ENCODE results near the gene HCFC1. TPM values are rescaled to one million over a fixed set of nuclear protein-coding genes. Genes with fewer than 3 reads are reported as not detected.

Gene HCFC1
- total and polyA plus RNA-seq, 3 experiments from 2014 or later: 12.4 to 156 (median 152) TPM

DNA sequence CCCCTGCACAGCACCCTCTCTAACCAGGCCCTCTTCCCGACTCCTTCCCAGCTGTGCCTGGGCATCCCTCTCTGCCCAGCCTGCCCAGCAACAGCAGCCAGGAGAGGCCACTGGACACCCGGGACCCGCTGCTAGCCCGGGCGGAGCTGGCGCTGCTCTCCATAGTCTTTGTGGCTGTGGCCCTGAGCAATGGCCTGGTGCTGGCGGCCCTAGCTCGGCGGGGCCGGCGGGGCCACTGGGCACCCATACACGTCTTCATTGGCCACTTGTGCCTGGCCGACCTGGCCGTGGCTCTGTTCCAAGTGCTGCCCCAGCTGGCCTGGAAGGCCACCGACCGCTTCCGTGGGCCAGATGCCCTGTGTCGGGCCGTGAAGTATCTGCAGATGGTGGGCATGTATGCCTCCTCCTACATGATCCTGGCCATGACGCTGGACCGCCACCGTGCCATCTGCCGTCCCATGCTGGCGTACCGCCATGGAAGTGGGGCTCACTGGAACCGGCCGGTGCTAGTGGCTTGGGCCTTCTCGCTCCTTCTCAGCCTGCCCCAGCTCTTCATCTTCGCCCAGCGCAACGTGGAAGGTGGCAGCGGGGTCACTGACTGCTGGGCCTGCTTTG lies 66.0 kb downstream of the HCFC1 start:
- ChIA-PET CTCF (interaction anchor here (0.9 to 1.9 kb wide), 3 partner anchors 19 to 41 kb away, joined by 3 to 5 read pairs (median 3); no protein-coding TSS in a partner anchor), POLR2A (interaction anchor here (2.1 to 2.9 kb wide), 3 partner anchors 17 to 22 kb away, joined by 11 to 21 read pairs (median 15); partner anchors contain the start of gene ARHGAP4)
- Mint-ChIP-seq H3K27me3 (peaks cover 0 to 2% of the 10 kb centered on the region in 2 donors), H3K27ac (peak overlapping the region in 7 of 8 donors; percentile 69 to 90 (median 87)), H3K4me3 (peak overlapping the region in 5 of 7 donors; percentile 38 to 84 (median 64)), H3K4me1 (peaks cover 34 to 49% (median 42%) of the 10 kb centered on the region in 3 donors), H3K9me3 (peaks cover 0 to 2% (median 0%) of the 10 kb centered on the region in 5 donors), H3K36me3 (peaks cover 0 to 21% (median 0%) of the 10 kb centered on the region in 3 donors)
- no peaks in the 10 kb centered on the region for H3K9me3 ChIP-seq (ENCODE audit: low read length)
- no peak overlapping the region for H3K27ac ChIP-seq (ENCODE audit: low read depth, low read length)
- H3K4me3 ChIP-seq (ENCODE audit: low read length): no peak overlapping the region
- no peaks in the 10 kb centered on the region for H3K27me3 ChIP-seq (ENCODE audit: insufficient read depth, low read length, poor library complexity, severe bottlenecking)
- no peaks in the 10 kb centered on the region for H3K36me3 ChIP-seq (ENCODE audit: insufficient read depth, low read length)
- no peak for DNase-seq
- H3K4me1 ChIP-seq (ENCODE audit: insufficient read depth, low read length): peaks cover 33% of the 10 kb centered on the region

- peaks cover 0 to 3% of the 10 kb centered on the region in 2 donors for H3K27me3 Mint-ChIP-seq
- Histone ChIP-seq H3K27ac (ENCODE audit: low read depth, low read length) (no peak within 1 kb of the TSS), H3K36me3 (ENCODE audit: insufficient read depth, low read length) (no peaks in the 10 kb centered on the region), H3K27me3 (ENCODE audit: insufficient read depth, low read length, poor library complexity, severe bottlenecking) (no peaks in the 10 kb centered on the region), H3K9me3 (ENCODE audit: low read length) (no peaks in the 10 kb centered on the region), H3K4me3 (ENCODE audit: low read length) (no peak within 1 kb of the TSS), H3K4me1 (ENCODE audit: insufficient read depth, low read length) (peaks cover 35% of the 10 kb centered on the region)
- peaks cover 35 to 51% (median 44%) of the 10 kb centered on the region in 3 donors for H3K4me1 Mint-ChIP-seq
- H3K27ac Mint-ChIP-seq: peak within 1 kb of the TSS in 6 of 8 donors; percentile 43 to 82 (median 64)
- ChIA-PET POLR2A (interaction anchor here (0.6 kb wide), 1 partner anchor 35 kb away, joined by 6 read pairs; no protein-coding TSS in a partner anchor), CTCF (no interaction called here)
- H3K36me3 Mint-ChIP-seq: peaks cover 0 to 17% (median 0%) of the 10 kb centered on the region in 3 donors
- DNase-seq: no peak
- H3K9me3 Mint-ChIP-seq: peaks cover 0 to 2% (median 0%) of the 10 kb centered on the region in 5 donors
- H3K4me3 Mint-ChIP-seq: peak within 1 kb of the TSS; percentile 49 to 68 (median 62)
Measured at GRCh38 chrX:153903991-153904957, 67.3 kb downstream of the HCFC1 start, which contains the start of gene AVPR2. Gene AVPR2 (plus strand): TSS chrX:153904673. CDS start chrX:153905146, 473 bp downstream.

DNA sequence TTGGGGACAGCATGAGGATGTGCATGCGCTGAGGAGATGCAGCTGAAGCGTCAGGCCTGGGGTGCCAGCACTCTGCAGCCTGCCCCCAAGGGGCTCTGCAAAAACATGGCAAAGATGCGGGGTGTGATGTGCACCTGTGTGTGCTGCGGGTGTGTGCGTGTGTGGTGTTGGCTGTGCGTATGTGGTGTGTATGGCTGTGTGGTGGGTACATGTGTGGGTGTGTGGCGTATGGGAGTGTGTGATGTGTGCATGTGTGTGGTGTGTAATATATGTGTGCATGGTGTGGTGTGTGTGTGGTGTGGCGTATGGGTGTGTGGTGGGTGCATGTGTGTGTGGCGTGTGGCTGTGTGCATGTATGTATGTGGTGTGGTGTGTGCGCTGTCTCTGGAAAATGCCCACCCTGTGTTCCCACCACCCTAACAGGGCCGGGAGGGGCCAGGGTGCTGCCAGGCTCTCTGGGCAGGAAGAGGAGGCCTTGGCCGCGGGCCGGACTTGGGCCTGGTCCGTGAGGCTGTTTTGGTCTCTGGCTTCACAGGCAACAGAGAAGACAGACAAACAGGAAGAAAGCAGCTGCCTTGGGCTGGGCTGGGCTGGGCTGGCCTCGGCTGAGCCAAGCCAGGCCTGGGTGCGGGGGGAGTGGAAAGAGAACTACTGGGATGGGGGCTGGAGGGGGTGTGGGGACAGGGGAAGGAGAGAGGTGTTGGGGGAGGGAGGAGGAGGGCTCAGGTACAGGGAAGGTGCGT lies 68.2 kb downstream of the HCFC1 start:
- Mint-ChIP-seq H3K36me3 (peaks cover 0 to 11% (median 0%) of the 10 kb centered on the region in 3 donors), H3K4me3 (peak overlapping the region; percentile 41 to 76 (median 64)), H3K4me1 (peaks cover 35 to 51% (median 44%) of the 10 kb centered on the region in 3 donors), H3K27ac (peak overlapping the region in 5 of 8 donors; percentile 43 to 82 (median 52)), H3K9me3 (peaks cover 0 to 1% (median 0%) of the 10 kb centered on the region in 5 donors), H3K27me3 (peaks cover 0 to 3% of the 10 kb centered on the region in 2 donors)
- Histone ChIP-seq H3K27me3 (ENCODE audit: insufficient read depth, low read length, poor library complexity, severe bottlenecking) (no peaks in the 10 kb centered on the region), H3K4me3 (ENCODE audit: low read length) (no peak overlapping the region), H3K4me1 (ENCODE audit: insufficient read depth, low read length) (peaks cover 35% of the 10 kb centered on the region), H3K27ac (ENCODE audit: low read depth, low read length) (no peak overlapping the region), H3K36me3 (ENCODE audit: insufficient read depth, low read length) (no peaks in the 10 kb centered on the region), H3K9me3 (ENCODE audit: low read length) (no peaks in the 10 kb centered on the region)
- DNase-seq: no peak
- POLR2A ChIA-PET: interaction anchor here (0.6 kb wide), 1 partner anchor 36 kb away, joined by 6 read pairs; no protein-coding TSS in a partner anchor
- CTCF ChIA-PET: no interaction called here

- Mint-ChIP-seq H3K27ac (no peak overlapping the region), H3K4me1 (peaks cover 35 to 51% (median 44%) of the 10 kb centered on the region in 3 donors), H3K27me3 (peaks cover 0 to 3% of the 10 kb centered on the region in 2 donors), H3K9me3 (peaks cover 0 to 1% (median 0%) of the 10 kb centered on the region in 5 donors), H3K4me3 (peak overlapping the region in 1 of 7 donors; percentile 44), H3K36me3 (peaks cover 0 to 5% (median 0%) of the 10 kb centered on the region in 3 donors)
- Histone ChIP-seq H3K36me3 (ENCODE audit: insufficient read depth, low read length) (no peaks in the 10 kb centered on the region), H3K9me3 (ENCODE audit: low read length) (no peaks in the 10 kb centered on the region), H3K27me3 (ENCODE audit: insufficient read depth, low read length, poor library complexity, severe bottlenecking) (no peaks in the 10 kb centered on the region), H3K4me3 (ENCODE audit: low read length) (no peak overlapping the region), H3K27ac (ENCODE audit: low read depth, low read length) (no peak overlapping the region), H3K4me1 (ENCODE audit: insufficient read depth, low read length) (peaks cover 35% of the 10 kb centered on the region)
- ChIA-PET POLR2A (no interaction called here), CTCF (no interaction called here)
- no peak for DNase-seq
Measured at GRCh38 chrX:153902385-153902784, 69.2 kb downstream of the HCFC1 start.

DNA sequence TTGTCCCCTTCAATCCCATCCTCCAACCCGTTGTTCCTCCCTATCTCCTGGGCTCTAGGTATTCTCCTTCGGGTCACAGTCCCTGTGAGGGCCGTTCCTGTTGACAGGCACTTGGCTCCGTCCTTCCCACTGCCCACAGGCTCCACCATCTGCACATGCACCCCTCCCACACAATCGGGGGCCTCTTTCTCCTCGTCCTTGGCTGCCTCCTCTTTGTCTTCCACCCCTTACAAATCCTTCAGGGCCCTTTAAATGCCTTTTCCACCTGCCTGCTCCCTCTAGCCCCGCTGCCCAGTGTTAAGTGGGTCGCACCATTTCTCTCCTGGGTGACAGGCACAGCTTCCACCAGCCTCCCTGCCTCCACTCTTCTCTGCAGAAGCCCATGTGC lies 69.9 kb downstream of the HCFC1 start:
- peaks cover 35% of the 10 kb centered on the region for H3K4me1 ChIP-seq (ENCODE audit: insufficient read depth, low read length)
- DNase-seq: no peak
- peaks cover 35 to 51% (median 44%) of the 10 kb centered on the region in 3 donors for H3K4me1 Mint-ChIP-seq
- POLR2A ChIA-PET: no interaction called here
- H3K4me3 Mint-ChIP-seq: peak overlapping the region in 2 of 7 donors; percentile 37 to 73
- no peaks in the 10 kb centered on the region for H3K27me3 ChIP-seq (ENCODE audit: insufficient read depth, low read length, poor library complexity, severe bottlenecking)
- H3K27ac ChIP-seq (ENCODE audit: low read depth, low read length): no peak overlapping the region
- H3K27ac Mint-ChIP-seq: peak overlapping the region in 5 of 8 donors; percentile 8 to 96 (median 64)
- no peaks in the 10 kb centered on the region for H3K36me3 ChIP-seq (ENCODE audit: insufficient read depth, low read length)
- CTCF ChIA-PET: interaction anchor here (1.7 kb wide), 1 partner anchor 45 kb away, joined by 8 read pairs; no protein-coding TSS in a partner anchor
- peaks cover 0 to 4% of the 10 kb centered on the region in 2 donors for H3K27me3 Mint-ChIP-seq
- no peak overlapping the region for H3K4me3 ChIP-seq (ENCODE audit: low read length)
- H3K36me3 Mint-ChIP-seq: peaks cover 0 to 2% (median 0%) of the 10 kb centered on the region in 3 donors
- H3K9me3 Mint-ChIP-seq: peaks cover 0 to 1% (median 0%) of the 10 kb centered on the region in 5 donors
- H3K9me3 ChIP-seq (ENCODE audit: low read length): no peaks in the 10 kb centered on the region

DNA sequence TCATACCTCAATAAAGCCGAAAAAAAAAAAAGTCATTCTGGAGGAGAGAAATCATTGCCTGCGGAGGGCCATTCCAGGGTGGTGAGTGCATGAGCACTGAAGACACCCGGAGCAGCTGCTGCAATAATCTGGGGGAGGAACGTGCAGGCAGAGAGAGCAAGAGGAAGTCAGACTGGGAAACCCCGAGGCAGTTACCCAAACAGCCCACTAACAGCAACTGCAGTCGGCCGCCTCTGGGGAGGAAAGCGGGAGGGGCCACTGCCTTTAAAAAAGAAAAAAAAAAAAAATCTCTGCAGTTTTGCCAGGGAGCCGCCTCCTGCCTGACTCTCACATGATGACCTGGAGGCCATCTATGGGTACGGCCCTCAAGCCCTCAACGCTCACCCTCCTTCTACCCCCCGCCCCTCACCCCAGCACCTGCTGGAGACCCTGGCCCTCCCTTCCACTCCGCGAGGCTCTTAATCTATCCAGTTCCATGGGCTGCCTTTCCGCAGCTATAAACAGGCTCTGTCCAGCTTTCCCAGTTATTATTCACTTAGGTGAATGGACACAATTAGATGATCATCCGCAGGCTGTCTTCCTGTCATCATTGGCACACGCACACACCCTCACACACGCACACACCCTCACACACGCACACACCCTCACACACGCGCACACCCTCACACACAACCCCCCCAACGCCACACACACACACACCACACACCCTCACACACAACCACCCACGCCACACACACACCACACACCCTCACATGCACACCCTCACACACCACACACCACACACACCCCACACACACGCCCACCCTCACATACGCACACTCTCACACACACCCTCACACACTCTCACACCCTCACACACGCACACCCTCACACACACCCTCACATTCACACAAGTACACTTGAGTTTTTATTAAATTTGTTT lies 70.5 kb downstream of the HCFC1 start:
- Histone ChIP-seq H3K27ac (ENCODE audit: low read depth, low read length) (no peak overlapping the region), H3K9me3 (ENCODE audit: low read length) (no peaks in the 10 kb centered on the region), H3K4me3 (ENCODE audit: low read length) (no peak overlapping the region), H3K27me3 (ENCODE audit: insufficient read depth, low read length, poor library complexity, severe bottlenecking) (no peaks in the 10 kb centered on the region), H3K36me3 (ENCODE audit: insufficient read depth, low read length) (no peaks in the 10 kb centered on the region), H3K4me1 (ENCODE audit: insufficient read depth, low read length) (peaks cover 40% of the 10 kb centered on the region)
- peaks cover 0 to 9% of the 10 kb centered on the region in 2 donors for H3K27me3 Mint-ChIP-seq
- peaks cover 0 to 1% (median 0%) of the 10 kb centered on the region in 5 donors for H3K9me3 Mint-ChIP-seq
- ChIA-PET CTCF (interaction anchor here (1.7 kb wide), 1 partner anchor 46 kb away, joined by 8 read pairs; no protein-coding TSS in a partner anchor), POLR2A (no interaction called here)
- H3K27ac Mint-ChIP-seq: peak overlapping the region in 6 of 8 donors; percentile 8 to 96 (median 62)
- peak; percentile 24 to 76 (median 59) for DNase-seq
- peak overlapping the region in 6 of 7 donors; percentile 37 to 67 (median 52) for H3K4me3 Mint-ChIP-seq
- H3K4me1 Mint-ChIP-seq: peaks cover 31 to 46% (median 38%) of the 10 kb centered on the region in 3 donors
- no peaks in the 10 kb centered on the region for H3K36me3 Mint-ChIP-seq

All from CD8-positive, alpha-beta memory T cell (primary cell).